ENCODE measurements around the gene SLC9A5.

The SLC9A5 gene

GRCh38 chr16:67301080-67301782 lies 52.5 kb downstream of the SLC9A5 start:
- DNase-seq (ENCODE audit: extremely low read depth, insufficient read length), result no peak
- Histone ChIP-seq H3K4me3 (replicated peaks; ENCODE audit: low read depth, low read length) (no peak overlapping the region), H3K27me3 (replicated peaks; ENCODE audit: control insufficient read depth, insufficient read depth, low read length) (peaks cover 1% of the 10 kb centered on the region; the same call in 1 of the 2 replicates), H3K36me3 (ENCODE audit: control insufficient read depth, insufficient read depth, low read length) (no peaks in the 10 kb centered on the region)
- no peak for TF ChIP-seq CTCF (IDR thresholded peaks at IDR 0.05; ENCODE audit: insufficient read depth, low read length, poor library complexity, severe bottlenecking)

DNA sequence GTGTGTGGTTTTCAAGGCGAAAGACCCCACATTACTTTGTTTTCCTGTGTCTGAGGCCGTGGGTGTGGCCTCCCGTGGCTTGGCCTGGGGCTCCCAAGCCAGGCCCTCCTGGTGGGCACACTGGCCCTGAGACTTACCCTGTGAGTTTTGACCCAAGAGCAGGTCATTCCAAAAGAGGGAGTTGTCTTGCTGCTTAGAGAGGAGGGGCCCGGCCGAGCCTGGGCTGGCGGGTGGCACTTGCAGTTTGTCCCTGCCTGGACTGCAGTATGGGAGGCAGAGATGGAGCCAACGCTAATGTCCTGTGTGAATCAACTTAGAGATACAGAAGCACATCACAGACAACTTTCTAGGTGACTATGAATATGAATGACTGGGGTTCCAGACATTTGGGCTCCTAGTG lies 53.3 kb downstream of the SLC9A5 start:
- no peak for DNase-seq (ENCODE audit: extremely low read depth, insufficient read length)
- Histone ChIP-seq H3K27me3 (replicated peaks; ENCODE audit: control insufficient read depth, insufficient read depth, low read length) (no peaks in the 10 kb centered on the region; the same call in 1 of the 2 replicates), H3K4me3 (replicated peaks; ENCODE audit: low read depth, low read length) (no peak overlapping the region), H3K36me3 (ENCODE audit: control insufficient read depth, insufficient read depth, low read length) (no peaks in the 10 kb centered on the region)
- TF ChIP-seq CTCF (IDR thresholded peaks at IDR 0.05; ENCODE audit: insufficient read depth, low read length, poor library complexity, severe bottlenecking), result no peak

- DNase-seq (ENCODE audit: extremely low read depth, insufficient read length), result no peak
- Histone ChIP-seq H3K27me3 (replicated peaks; ENCODE audit: control insufficient read depth, insufficient read depth, low read length) (no peaks in the 10 kb centered on the region; the same call in 1 of the 2 replicates), H3K4me3 (replicated peaks; ENCODE audit: low read depth, low read length) (no peak overlapping the region), H3K36me3 (ENCODE audit: control insufficient read depth, insufficient read depth, low read length) (no peaks in the 10 kb centered on the region)
- no peak for TF ChIP-seq CTCF (IDR thresholded peaks at IDR 0.05; ENCODE audit: insufficient read depth, low read length, poor library complexity, severe bottlenecking)
Measured at GRCh38 chr16:67302970-67303369, 54.2 kb downstream of the SLC9A5 start.

- Histone ChIP-seq H3K4me3 (replicated peaks; ENCODE audit: low read depth, low read length) (no peak overlapping the region), H3K27me3 (replicated peaks; ENCODE audit: control insufficient read depth, insufficient read depth, low read length) (no peaks in the 10 kb centered on the region; the same call in 1 of the 2 replicates), H3K36me3 (ENCODE audit: control insufficient read depth, insufficient read depth, low read length) (no peaks in the 10 kb centered on the region)
- no peak for TF ChIP-seq CTCF (IDR thresholded peaks at IDR 0.05; ENCODE audit: insufficient read depth, low read length, poor library complexity, severe bottlenecking)
- DNase-seq (ENCODE audit: extremely low read depth, insufficient read length), result no peak
Measured at GRCh38 chr16:67304020-67304419, 55.2 kb downstream of the SLC9A5 start.

GRCh38 chr16:67305216-67306071 lies 56.7 kb downstream of the SLC9A5 start:
- no peak for TF ChIP-seq CTCF (IDR thresholded peaks at IDR 0.05; ENCODE audit: insufficient read depth, low read length, poor library complexity, severe bottlenecking)
- no peak for DNase-seq (ENCODE audit: extremely low read depth, insufficient read length)

More at GRCh38 chr16:67305216-67306071, 56.7 kb downstream of the SLC9A5 start:
- Histone ChIP-seq H3K27me3 (replicated peaks; ENCODE audit: control insufficient read depth, insufficient read depth, low read length) (no peaks in the 10 kb centered on the region), H3K4me3 (replicated peaks; ENCODE audit: low read depth, low read length) (no peak overlapping the region), H3K36me3 (ENCODE audit: control insufficient read depth, insufficient read depth, low read length) (no peaks in the 10 kb centered on the region)

All from GM06990 (cell line).